Left lobe of liver (tissue), 2 donors: Measurements from ENCODE around the gene IER2. TPM values are rescaled to one million over a fixed set of nuclear protein-coding genes. Genes with fewer than 3 reads are reported as not detected.
"Not testable (repeated sequence)": the region's sequence is repeated elsewhere in the genome, so short reads cannot be mapped to it uniquely, and the experiment has no call there.

Source experiments
- ATAC-seq: fragments of 200-7000 bp; cut with Tn5 transposase; one replicate; pipeline ENCODE4 v1.9.1; 2020; ENCODE audit warnings: mild to moderate bottlenecking, moderate library complexity
- DNase-seq: peaks from one replicate; pipeline ENCODE4 v3.0.0-alpha.2; 2020; ENCODE audit warnings: low spot score
- total RNA-seq: library from RNA; stranded (reverse); gene quantifications from one replicate; pipeline ENCODE4 v1.2.1, GENCODE V29; 2021
- donor health status: DM: no; HTN: no; CAD: no; lungs with moderate emphysema.
- donor health status: DM: no; HTN: yes; CAD: no.

The IER2 gene
- total RNA-seq, 1 donor from 2014 or later: 26.5 TPM

DNA sequence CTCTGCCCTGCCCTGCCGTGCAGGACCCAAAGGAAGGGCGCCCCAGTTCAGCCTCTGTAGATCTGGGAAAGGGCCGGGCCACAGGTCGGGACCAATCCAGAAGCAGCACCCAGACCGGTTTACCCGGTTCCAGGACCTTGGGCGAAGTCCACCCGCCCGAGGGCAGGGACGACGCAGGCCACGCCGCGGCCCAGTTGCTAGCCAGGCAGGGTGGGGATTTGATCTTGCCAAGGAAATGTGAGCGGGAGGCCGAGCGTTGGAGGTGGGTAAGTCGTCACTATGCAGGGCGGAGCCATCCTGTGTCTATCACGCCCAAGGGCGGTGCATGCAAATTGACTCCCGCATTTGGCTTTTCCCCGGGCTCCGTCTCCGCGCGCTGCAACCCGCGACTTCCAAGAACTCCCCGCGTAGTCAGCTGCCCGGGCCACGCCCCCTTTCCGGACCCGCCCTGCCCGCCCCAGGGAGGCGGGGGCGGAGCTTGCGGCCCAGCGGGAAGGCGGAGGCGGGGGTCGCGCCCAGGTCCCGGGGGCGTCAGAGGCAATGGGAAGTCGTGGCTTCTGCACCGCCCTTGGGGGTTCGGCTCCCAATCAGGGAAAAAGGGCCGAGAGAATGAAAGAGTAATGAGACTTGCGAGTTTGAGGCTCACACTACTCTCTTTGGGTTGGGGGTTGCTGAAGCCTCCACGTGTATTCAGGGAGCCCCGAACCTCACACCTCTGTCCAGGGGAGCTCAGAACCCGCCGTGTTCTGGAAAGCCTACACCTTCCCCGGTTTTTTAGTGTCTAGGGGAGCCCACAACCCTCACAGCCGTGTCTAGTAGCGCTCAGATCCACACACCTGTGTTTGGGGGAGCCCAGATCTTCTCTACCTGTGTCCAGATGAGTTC is 12.8 kb downstream of the IER2 start:
- ATAC-seq (peak; percentile 87), DNase-seq (peak; percentile 100)

DNA sequence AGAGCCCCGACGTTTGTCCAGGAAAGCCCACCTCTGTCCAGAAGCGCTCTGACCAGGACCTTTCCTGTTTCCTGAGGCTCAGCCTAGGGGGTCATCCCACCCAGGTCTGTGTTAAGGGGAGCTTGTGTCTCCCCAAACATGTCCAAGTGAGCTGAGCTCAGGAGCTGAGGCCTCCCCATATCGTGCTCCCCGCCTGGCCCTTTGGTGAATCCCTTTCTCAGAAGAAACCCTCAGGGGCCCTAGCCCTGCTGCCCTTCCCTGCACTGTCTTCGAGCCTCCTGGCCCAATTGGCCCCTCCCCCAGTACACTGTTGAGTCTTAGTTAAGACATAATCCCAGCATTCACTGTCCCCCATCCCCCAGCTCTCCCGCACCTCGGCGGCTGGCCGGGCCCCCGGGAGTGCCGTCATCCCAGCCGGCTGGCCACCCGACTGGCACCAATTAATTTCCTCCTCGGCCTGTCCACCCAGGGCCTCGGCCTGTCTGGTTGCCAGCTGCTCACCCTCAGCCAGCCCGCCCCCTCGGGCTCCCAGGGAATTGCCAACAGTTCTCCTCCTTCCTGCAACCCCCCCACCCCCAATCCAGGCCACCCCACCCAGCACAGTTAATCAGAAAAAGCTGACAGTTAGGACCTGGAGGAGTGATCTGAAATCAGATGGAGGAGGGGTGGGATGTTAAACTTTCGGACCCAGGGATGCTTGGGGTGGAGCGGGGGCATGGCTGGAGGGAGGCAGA is 13.6 kb downstream of the IER2 start:
- DNase-seq (peak; percentile 65), ATAC-seq (no peak)

DNA sequence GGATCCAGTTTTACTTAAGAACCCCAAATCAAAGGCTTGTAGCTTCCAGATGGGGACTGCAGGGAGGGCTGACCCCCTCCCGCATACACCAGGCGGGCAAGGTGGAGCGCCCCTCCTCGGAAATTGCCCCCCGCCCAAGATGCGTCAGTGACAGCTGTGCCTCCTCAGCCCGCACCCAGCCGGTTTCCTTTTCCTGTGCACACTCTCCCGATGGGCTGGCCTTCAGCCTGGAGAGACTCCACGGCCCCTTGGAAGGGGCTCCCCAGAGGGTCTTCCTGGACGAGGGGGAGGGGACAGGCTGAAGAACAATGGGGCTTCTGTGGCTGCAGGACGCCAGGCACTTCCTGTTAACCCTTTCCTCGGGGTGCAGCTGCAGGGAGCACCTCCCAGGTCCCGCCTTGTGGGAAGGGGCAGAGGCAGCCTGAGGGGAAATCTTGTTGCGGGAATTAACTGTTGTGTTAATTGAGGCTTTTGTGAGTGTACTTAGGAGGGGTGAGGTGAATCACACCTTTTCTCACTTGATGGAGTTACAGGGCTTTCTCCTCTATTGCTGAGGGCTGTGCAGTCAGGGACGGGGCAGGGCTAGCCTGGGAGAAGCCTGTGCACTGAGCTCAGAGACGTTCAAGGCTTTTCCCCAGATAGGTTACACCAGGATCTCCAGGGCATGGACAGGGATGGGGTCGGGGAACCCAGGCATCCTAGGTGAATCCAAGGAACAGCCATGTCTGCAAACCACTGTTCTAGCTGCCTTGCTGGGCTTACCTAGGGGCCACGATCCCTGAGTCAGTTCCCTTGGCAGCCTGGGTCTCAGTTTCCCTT is 14.3 kb downstream of the IER2 start:
- peak; percentile 58 for DNase-seq
- ATAC-seq: no peak

DNA sequence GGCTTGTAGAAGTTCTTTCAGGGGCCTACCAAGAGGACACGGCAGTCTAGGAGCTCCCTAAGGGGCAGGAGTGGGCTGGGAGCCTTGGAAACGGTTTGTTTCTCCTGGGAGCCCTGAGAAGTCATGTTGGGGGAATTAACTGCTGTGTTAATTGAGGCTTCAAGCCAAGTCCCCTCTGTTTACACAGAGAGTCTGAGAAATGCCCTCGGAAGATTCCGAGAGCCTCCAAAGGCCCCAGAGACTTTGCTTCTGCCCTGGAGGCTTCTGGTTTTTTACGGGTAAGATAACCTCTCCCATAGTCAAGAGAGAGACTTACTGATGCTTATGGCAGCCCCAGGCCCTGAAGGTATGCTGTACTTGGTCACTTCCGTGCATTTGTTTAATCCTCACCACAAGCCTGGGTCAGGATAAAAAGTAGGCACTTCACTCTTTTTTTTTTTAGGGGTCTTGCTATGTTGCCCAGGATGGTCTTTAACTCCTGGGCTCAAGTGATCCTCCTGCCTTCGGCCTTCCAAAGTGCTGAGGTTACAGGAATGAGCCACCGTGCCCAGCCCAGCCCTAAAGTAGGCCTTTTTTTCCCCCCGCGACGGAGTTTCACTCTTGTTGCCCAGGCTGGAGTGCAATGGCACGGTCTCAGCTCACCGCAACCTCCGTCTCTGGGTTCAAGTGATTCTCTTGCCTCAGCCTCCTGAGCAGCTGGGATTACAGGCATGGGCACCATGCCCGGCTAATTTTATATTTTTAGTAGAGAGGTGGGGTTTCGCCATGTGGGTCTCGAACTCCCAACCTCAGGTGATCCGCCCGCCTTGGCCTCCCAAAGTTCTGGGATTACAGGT is 15.2 kb downstream of the IER2 start:
- DNase-seq: no peak
- no peak for ATAC-seq

DNA sequence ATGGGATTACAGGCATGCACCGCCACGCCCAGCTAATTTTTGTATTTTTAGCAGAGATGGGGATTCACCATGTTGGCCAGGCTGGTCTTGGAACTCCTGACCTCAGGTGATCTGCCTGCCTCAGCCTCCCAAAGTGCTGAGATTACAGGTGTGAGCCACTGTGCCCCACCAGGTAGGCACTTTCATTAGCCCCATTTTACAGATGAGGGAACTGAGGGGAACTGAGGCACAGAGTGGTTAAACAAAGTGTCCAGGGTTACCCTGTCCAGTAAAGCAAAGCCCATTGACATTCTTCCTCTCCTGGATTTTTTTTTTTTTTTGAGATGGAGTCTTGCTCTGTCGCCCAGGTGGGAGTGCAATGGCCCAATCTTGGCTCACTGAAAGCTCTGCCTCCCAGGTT is 15.9 kb downstream of the IER2 start:
- not testable (repeated sequence) for ATAC-seq

DNA sequence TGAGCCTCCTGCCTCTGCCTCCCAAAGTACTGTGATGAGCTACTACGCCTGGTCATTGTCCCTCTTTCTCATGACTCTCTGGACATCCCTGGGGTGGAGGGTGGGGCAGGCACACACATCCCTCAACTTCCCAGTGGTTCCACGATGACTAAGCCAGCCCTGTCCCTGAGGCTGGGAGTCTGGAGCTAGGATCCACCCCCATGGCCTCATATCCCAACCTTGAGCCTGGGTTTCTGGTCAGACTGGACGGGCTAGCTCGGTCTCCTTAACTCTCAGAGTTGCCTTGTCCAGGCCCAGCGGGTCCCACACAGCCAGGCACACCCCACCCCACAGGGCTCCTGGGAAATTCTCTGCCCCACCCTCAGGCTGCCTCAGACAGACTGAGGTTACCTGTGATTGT is 19.6 kb downstream of the IER2 start:
- DNase-seq (no peak), ATAC-seq (no peak)

More for the DNA sequence above, 15.9 kb downstream of the IER2 start:
- DNase-seq: not testable (repeated sequence)

DNA sequence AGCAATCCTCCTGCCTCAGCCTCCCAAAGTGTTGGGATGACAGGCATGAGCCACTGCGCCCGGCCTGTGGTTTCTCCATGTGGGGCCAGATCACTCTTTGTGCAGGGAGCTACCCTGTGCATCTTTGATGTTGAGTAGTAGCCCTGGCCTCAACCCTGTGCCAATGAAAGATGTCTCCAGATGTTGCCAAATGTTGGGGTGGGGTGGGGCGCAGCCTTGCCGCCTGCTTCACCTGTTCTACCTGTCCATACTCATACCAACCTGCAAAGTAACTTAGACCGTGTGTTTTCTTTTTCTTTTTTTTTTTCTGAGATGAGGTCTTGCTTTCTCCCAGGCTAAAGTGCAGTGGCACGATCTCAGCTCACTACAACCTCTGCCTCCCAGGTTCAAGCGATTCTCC is 20.9 kb downstream of the IER2 start:
- no peak for DNase-seq
- ATAC-seq: no peak

GRCh38 chr19:13172346-13173138 is 22.3 kb downstream of the IER2 start:
- ATAC-seq (peak; percentile 9), DNase-seq (no peak)

DNA sequence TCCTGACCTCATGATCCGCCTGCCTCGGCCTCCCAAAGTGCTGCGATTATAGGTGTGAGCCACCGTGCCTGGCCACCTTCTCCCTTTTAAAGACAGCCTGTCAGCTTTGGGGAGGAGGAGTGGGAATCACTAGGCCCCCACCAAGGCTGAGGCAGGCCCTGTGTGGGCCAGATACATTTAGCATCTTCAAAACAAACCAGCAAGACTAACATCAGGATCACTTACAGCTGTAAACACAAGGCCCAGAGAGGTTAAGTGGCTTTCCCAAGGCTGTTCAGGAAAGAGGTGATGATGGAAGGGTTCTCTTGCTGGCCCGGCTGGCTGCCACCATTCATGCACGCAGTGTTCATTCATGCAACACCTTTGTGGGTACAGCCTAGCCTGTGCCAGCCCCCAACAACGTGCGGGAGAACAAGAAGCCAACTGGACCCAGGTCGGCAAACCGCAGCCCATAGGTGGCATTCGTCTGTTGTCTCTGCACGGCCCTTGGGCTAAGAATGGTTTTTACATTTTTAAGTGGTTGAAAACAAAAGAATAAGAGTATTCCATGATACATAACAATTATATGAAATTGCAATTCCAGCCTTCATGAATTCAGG is 23.0 kb downstream of the IER2 start:
- DNase-seq (no peak), ATAC-seq (no peak)

- ATAC-seq: no peak
- no peak for DNase-seq
Measured at GRCh38 chr19:13176345-13176744, 26.1 kb downstream of the IER2 start.

DNA sequence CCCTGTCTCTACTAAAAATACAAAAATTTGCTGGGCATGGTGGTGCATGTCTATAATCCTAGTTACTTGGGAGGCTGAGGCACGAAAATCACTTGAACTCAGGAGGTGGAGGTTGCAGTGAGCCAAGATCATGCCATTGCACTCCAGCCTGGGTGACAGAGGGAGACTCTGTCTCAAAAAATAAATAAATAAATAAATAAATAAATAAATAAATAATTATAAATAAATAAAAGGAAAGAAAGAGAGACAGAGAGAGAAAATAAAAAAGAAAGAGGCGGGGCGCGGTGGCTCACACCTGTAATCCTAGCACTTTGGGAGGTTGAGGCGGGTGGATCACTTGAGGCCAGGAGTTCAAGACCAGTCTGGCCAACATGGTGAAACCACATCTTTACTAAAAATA is 27.4 kb downstream of the IER2 start:
- DNase-seq, ATAC-seq: not testable (repeated sequence)

- not testable (repeated sequence) for ATAC-seq, DNase-seq
Measured at GRCh38 chr19:13178291-13178690, 28.1 kb downstream of the IER2 start.

DNA sequence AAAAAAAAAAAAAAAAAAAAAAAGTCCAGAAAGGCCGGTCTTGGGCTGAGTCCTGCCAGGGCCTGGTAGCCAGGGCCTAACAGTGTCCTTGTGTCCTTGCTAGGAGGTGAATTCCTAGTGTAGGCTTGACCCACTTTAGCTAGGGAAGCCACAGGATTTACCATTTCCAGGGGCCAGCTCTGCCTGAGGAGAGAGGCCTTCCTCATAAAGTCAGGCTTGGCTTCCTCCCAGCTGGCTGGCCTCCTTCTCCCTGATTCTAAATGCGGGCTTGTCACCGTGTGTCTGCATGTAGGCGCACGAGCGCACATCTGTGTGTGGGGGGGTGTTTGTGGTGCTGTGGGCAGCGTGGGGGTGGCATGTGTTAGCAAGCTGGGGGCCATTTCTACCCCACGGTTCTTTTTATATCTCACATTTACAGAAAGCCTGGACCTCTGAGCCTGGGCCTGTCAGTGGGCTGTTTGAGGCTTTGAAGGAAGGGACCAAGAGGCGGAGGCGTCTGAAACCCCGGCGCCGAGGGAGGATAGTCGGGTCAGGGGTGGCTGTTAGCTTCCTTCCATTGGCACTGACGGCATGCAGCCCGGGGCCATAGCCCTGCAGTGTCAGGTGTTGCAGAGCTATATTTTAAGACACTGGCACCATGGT is 31.7 kb downstream of the IER2 start:
- ATAC-seq (peak; percentile 89), DNase-seq (peak; percentile 69)

DNA sequence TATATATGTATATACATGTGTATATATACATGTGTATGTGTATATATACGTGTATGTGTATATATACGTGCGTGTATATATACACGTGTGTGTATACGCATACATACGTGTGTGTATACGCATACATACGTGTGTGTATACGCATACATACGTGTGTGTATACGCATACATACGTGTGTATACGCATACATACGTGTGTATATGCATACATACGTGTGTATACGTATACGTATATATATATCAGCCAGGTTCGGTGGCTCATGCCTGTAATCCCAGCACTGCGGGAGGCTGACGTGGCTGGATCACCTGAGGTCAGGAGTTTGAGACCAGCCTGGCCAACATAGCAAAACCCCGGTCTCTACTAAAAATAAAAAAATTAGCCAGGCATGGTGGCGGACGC is 34.7 kb downstream of the IER2 start:
- ATAC-seq, DNase-seq: not testable (repeated sequence)

GRCh38 chr19:13185763-13186657 is 35.8 kb downstream of the IER2 start:
- not testable (repeated sequence) for ATAC-seq, DNase-seq

DNA sequence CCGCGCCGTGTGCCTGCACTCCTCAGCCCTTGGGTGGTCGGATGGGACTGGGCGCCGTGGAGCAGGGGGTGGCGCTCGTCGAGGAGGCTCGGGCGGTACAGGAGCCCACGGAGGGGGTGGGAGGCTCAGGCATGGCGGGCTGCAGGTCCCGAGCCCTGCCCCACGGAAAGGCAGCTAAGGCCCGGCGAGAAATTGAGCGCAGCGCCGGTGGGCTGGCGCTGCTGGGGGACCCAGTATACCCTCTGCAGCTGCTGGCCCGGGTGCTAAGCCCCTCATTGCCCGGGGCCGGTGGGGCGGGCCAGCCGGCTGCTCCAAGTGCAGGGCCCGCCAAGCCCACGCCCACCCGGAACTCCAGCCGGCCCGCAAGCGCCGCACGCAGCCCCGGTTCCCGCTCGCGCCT is 36.5 kb downstream of the IER2 start:
- not testable (repeated sequence) for ATAC-seq, DNase-seq

DNA sequence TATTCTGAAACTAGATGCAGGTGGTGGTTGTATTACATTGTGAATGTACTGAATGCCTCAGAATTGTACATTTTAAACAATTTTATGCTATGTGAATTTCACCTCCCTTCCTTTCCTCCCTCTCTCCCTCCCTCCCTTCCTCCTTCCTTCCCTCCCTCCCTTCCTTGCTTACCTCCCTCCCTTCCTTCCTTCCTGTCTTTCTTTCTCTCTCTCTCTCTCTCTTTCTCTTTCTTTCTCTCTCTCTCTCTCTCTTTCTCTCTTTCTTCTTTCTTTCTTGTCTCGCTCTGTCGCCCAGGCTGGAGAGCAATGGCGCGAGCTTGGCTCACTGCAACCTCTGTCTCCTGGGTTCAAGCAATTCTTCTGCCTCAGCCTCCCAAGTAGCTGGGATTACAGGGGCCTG is 37.2 kb downstream of the IER2 start:
- DNase-seq (no peak), ATAC-seq (no peak)
